ENCODE data around the gene PES1.

Gene PES1

DNA sequence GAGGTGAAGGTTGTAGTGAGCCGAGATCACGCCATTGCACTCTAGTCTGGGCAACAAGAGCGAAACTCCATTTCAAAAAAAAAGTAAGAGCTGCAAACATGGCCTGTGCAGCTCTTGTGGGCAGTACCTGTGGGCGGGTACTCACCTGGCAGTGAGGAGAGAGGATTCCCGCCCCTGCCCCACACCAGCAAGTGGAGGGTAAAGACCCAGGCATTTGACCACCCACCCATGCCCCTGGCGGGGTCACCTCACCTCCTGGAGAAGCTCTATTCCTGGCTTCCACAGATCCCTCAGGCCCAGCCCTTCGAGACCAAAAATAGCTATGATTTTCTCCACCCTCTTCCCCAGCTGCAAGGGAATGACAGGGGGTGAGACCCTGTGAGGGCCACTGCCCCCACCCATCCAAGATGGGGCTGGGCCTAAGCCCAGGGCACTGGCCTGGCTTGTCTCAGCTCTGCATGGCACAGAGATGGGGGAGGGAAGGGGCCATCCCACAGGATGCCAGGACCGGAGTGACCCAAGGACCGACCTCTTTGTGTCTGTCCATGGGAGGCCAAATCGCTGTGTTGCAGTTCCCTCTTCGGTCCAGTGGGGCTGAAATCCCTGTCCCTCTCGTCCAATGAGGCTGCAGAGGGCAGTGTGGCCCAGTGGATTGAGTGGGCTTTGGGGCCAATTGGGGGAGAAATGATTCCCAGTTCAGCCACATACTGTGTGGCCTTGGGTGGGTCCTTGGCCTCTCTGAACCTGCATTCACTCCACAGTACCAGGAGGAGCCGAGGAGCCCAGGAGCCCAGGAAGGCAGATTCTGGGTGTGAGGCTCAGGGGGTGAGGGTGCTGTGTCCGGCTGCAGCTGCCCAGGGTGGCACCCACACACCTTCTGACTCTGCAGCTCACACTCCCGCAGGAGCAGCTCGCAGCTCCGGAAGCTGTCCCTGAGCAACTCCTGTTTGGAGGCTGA, 59.8 kb downstream of the PES1 start:
- H3K4me2 ChIP-seq (ENCODE audit: low read depth, low read length, poor library complexity, severe bottlenecking), result no peak overlapping the region

DNA sequence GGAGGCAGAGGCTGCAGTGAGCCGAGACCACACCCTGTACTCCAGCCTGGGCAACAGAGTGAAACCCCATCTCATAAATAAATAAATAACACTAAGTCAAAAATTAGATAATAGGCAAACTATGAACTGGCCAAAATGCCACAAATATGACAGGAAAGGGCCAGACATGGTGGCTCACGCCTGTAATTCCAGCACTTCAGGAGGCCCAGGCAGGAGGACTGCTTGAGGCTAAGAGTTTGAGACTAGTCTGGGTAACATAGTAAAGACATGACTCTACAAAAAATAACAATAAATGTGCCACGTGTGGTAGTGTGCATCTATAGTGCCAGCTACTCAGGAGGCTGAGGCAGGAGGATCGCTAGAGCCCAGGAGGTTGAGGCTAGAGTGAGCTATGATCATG, 65.1 kb downstream of the PES1 start:
- H3K4me1 ChIP-seq (ENCODE audit: insufficient read depth, low read length, poor library complexity, severe bottlenecking), result no peaks in the 10 kb centered on the region
- H3K9ac ChIP-seq (ENCODE audit: low read depth, low read length, poor library complexity, severe bottlenecking), result no peak overlapping the region
- TF ChIP-seq EZH2phosphoT487 (IDR thresholded peaks at IDR 0.05; ENCODE audit: borderline replicate concordance), result no peak
- TF ChIP-seq, protein P1, sequence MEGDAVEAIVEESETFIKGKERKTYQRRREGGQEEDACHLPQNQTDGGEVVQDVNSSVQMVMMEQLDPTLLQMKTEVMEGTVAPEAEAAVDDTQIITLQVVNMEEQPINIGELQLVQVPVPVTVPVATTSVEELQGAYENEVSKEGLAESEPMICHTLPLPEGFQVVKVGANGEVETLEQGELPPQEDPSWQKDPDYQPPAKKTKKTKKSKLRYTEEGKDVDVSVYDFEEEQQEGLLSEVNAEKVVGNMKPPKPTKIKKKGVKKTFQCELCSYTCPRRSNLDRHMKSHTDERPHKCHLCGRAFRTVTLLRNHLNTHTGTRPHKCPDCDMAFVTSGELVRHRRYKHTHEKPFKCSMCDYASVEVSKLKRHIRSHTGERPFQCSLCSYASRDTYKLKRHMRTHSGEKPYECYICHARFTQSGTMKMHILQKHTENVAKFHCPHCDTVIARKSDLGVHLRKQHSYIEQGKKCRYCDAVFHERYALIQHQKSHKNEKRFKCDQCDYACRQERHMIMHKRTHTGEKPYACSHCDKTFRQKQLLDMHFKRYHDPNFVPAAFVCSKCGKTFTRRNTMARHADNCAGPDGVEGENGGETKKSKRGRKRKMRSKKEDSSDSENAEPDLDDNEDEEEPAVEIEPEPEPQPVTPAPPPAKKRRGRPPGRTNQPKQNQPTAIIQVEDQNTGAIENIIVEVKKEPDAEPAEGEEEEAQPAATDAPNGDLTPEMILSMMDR (conservative IDR thresholded peaks at IDR 0.05; ENCODE audit: low read length), result no peak
- no peaks in the 10 kb centered on the region for H3F3A ChIP-seq (ENCODE audit: low read depth)
- no peaks in the 10 kb centered on the region for H3K79me2 ChIP-seq (ENCODE audit: insufficient read depth, low read length)
- no peak overlapping the region for H2AFZ ChIP-seq (ENCODE audit: low read length)
- H3K36me3 ChIP-seq (ENCODE audit: insufficient read depth, low read length), result no peaks in the 10 kb centered on the region
- no peak overlapping the region for H3K4me3 ChIP-seq (ENCODE audit: low read length, poor library complexity, severe bottlenecking)
- H3K27me3 ChIP-seq (ENCODE audit: insufficient read depth, low read length, poor library complexity, severe bottlenecking), result no peaks in the 10 kb centered on the region
- no peaks in the 10 kb centered on the region for H3K9me3 ChIP-seq (ENCODE audit: insufficient read depth, low read depth, low read length)
- no peak overlapping the region for H3K4me2 ChIP-seq (ENCODE audit: low read depth, low read length, poor library complexity, severe bottlenecking)
- H4K20me1 ChIP-seq (ENCODE audit: insufficient read depth, low read length, poor library complexity, severe bottlenecking), result no peaks in the 10 kb centered on the region
- no peaks in the 10 kb centered on the region for H3K9me2 ChIP-seq (replicated peaks; ENCODE audit: low read depth, low read length)

More for the DNA sequence above, 59.8 kb downstream of the PES1 start:
- Histone ChIP-seq H3F3A (ENCODE audit: low read depth) (no peaks in the 10 kb centered on the region), H4K20me1 (ENCODE audit: insufficient read depth, low read length, poor library complexity, severe bottlenecking) (no peaks in the 10 kb centered on the region), H3K27me3 (ENCODE audit: insufficient read depth, low read length, poor library complexity, severe bottlenecking) (no peaks in the 10 kb centered on the region), H3K4me1 (ENCODE audit: insufficient read depth, low read length, poor library complexity, severe bottlenecking) (no peaks in the 10 kb centered on the region), H3K36me3 (ENCODE audit: insufficient read depth, low read length) (no peaks in the 10 kb centered on the region), H3K79me2 (ENCODE audit: insufficient read depth, low read length) (no peaks in the 10 kb centered on the region), H3K9me3 (ENCODE audit: insufficient read depth, low read depth, low read length) (no peaks in the 10 kb centered on the region), H3K9ac (ENCODE audit: low read depth, low read length, poor library complexity, severe bottlenecking) (no peak overlapping the region), H3K4me3 (ENCODE audit: low read length, poor library complexity, severe bottlenecking) (no peak overlapping the region), H2AFZ (ENCODE audit: low read length) (no peak overlapping the region), H3K9me2 (replicated peaks; ENCODE audit: low read depth, low read length) (no peaks in the 10 kb centered on the region)
- no peak for TF ChIP-seq EZH2phosphoT487 (IDR thresholded peaks at IDR 0.05; ENCODE audit: borderline replicate concordance)
- TF ChIP-seq, protein P1 (conservative IDR thresholded peaks at IDR 0.05; ENCODE audit: low read length), result no peak
